NCI-H2196 treated with DMSO at 0.1 percent for 48 hours (cell line): ENCODE results near the gene ITPR1.

Experiments
- DNase-seq: peaks from one replicate; lab custom pipeline; 2025; ENCODE audit not compliant: unreplicated experiment; lab: John Stamatoyannopoulos, UW

ITPR1 gene

DNA sequence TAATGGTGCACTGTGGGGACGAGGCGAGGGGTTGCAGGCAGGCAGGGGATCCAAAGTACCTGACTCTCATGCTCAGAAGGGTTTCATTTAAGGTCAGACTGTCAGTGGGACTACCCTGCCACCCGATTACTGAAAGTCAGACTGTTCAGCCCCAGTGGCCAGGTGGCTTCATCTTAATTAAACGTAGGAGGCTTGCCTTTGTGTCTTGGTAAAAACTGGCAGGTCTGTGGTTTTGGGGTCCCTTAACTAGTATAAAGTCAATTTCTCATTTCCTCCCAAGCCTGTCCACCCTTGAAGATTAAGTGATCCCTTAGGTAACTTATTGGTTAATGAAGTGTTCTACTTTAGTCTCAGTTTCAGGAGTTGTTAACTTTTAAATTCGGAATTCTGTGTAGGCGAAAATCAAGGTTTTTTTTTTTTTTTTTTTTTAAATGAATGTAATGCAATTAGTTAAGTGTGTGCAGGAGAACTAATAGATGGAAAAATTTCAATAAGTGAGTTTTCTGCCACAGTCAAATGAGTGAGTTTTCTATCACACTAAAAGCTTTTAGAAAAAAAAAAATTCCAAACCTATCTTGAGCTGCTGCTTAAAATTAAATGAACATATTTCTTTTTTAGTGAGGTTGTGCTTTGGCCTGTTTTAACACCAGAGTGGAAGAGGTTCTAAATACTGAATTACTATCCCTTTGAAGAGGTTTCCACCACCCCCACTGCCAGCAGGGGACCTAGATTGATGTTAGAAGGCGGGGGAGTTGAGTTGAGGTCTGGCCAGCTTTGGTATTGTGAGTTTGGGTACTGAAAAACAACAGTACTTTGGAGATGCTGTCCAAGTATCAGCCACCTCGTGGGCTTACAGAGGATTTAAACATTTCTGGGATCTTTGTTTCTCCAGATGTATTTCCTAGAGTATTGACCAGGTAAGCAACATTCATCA is 15.2 kb downstream of the ITPR1 start:
- DNase-seq: no peak

DNA sequence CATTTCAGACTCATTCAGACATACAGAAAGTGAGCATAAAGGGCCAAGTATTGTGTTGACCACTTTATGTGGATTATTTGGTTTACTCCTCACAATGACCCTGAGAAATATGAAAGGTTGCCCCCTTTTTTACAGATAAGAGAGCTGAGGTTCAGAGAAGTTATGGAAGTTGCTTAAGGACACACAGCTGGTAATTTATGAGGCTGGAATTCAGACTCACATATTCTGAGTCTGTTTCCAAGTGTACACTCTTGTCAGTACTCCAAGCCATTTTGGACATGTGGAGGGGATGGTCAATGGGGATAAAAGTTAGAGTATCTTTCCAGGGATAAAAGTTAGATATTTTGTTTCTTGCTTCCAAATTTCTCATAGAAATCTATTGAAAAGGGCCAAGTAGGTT is 15.9 kb downstream of the ITPR1 start:
- DNase-seq: no peak

- DNase-seq: no peak
These were observed 17.0 kb downstream of the ITPR1 start for GRCh38 chr3:4509983-4510755.

- no peak for DNase-seq
These were observed 18.5 kb downstream of the ITPR1 start for GRCh38 chr3:4511491-4512262.

GRCh38 chr3:4512895-4513616 is 19.9 kb downstream of the ITPR1 start:
- DNase-seq: no peak

DNA sequence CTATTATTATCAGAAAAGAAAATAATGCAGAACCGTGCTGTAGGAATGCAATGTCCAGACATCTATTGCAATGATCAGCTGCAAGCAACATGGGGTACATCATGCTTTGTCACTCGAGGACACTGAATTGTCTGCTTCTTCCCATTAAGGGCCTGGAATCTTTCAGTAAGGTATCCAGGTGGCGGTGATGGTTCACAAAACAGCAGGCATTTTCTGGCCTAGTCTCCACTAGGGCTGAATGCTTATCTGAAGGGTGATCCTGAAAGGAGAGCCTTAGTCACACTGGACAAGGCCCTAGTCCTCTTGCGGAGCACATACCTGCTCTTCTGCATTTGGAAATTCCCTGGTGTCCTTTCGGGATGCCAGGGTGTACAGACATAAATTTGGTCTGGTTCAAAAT is 21.2 kb downstream of the ITPR1 start:
- DNase-seq: no peak

DNA sequence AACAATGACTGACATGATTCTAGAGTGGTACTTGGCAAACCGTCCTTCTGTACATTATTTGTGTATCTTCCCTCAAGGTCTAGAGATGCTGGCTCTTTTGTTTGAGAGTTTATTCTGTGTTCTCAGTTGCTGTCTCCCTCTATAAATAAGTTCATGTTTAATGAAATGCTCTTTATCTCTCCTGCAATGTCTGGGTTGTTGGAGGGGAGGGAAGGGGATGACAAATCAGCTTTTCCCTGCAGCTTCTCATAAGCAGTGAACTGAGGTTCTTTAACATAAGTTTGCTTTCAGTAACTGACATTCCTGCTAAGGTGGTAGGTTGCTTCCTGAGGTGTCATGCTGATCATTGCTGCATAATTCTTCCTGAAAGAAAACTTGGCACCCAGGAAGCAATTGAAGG is 21.8 kb downstream of the ITPR1 start:
- no peak for DNase-seq

- no peak for DNase-seq
These were observed 22.9 kb downstream of the ITPR1 start for GRCh38 chr3:4515916-4516579.

DNA sequence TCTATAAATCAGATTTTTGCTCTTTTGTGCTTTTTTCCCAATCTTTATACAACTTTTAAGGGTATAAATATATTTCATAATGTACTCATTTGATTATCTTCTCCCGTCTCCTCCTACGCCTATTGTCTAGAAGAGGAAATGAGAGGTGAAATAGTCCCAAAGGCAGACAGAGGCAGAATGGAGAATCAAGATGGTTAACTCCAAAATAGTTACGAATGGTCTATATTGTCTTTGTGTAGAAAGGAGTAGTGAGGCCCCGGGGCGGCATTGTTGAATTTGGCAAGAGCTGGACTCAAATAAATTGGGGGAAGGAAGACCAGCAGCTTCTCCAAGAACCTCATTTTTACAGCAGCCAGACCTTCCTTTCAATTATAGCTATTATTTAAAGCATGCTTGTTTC is 23.9 kb downstream of the ITPR1 start:
- DNase-seq: no peak

- DNase-seq: no peak
These were observed 24.6 kb downstream of the ITPR1 start for GRCh38 chr3:4517643-4518311.

DNA sequence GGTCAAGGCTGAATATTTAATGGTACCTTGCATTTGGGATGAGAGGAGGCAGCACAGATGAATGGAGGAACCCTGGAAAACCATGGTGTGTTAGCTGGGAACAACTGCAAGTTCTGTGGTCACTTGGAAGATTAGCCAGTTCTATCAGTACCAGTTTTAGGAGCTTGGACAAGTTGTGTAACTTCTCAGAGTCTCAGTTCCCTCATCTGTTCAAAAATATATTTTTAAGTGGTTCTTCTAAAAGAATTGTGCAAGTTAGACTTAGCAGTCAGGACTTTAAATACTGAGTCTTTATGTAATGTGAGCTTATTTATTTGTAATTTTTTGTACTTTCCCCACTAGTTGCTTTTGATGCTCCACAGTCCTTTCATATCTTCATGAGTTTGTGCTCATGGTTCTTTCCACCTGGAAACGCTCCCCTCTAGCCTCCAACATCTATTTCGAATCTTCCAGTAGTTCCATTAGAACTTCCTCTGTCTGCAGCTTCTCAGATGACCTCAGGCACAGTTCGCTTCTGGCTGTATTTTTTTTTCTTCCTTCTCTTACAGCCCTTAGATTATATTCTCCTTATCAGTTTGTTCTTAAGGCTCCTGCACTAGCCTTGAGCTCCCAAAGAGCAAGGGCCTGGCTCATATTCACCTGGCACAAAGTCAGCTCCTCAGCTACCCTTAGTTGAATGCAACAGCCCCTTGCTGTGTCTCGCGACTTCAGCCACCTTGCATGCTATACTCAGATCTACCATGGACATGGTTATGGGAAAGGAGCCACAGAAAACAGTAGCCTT is 27.1 kb downstream of the ITPR1 start:
- no peak for DNase-seq

GRCh38 chr3:4522947-4523346 is 29.8 kb downstream of the ITPR1 start:
- DNase-seq: no peak

- no peak for DNase-seq
These were observed 30.9 kb downstream of the ITPR1 start for GRCh38 chr3:4523710-4524698.

DNA sequence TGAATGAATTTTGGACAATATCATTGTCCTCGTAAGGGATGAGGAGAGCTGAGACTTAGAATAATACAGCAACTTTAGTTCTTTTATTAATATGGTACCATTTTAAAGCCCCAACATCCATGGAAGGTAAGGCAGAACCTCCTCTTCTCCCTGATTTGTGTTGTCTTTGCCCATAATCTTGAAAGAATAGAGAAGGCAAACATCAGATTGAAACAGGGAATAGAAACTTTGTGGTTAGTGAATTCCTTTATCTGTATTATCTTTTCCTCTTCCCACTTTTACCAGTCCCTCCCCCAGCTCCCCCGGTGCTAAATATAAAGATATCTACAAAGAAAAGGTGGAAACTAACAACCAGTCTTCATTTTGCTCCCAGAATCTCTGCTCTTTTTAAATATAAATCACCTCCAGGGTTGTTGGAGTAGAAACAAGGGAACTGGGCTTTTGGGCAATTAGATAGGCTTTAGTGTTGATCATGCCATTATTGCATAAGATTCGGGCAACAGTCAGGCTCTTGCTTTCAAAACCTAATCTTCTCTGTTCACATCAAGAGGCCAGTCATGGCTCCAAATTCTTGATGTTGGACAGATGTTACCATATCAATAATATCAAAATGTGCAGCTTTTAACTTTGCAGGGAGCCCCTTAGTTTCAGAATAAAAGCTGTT is 32.5 kb downstream of the ITPR1 start:
- no peak for DNase-seq

DNA sequence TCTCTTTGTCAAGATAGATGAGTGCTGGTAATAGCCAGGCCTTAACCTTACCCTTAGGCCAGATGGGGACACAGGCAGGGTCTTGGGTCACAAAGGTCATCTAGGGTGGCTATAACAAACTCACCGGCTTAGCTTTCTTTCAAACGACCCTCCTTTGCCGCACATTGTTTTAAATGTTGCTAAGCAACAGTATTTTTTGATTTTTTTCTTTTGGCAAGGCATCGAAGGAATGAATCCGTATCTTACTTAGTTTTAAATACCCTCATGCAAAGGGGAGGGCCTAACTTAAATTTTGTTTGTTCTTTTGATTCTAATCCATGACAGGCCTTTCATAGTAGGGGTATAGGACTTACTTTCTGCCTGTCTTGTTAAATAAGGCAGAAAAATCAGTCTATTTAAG is 35.2 kb downstream of the ITPR1 start:
- no peak for DNase-seq

GRCh38 chr3:4528819-4529600 is 35.9 kb downstream of the ITPR1 start:
- DNase-seq: no peak
